GM12873 (cell line): ENCODE results near the gene GCGR.

Source experiments
- TF ChIP-seq, protein P1 (sequence below): IDR thresholded peaks from 2 replicates; pipeline ENCODE4 v1.5.1; 2012; ENCODE audit warnings: low read depth, mild to moderate bottlenecking, moderate library complexity, low read length, control low read depth; ENCODE audit not compliant: insufficient read depth; ENCODE audit errors: missing control alignments

Gene GCGR

DNA sequence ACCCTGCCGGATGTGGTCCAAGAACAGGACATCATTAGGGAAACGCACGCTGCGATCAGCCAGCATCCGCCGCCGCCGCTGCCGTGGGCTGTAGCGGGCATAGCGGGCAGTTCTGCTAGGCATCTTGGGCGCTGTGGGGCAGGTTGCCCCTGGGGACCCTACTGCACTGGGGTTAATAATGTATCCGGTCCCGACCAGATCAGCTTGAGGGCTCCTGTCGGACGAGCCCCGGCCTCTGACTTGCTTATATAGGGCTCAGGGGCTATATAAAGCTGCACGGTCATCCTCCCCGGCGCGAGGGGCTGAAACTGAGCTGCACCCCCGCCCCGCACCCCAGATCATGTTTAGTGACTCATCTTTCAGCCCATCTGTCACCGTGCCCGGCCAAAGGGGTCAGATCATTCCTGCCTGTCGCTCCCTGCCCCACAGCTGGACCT, 30.9 kb downstream of the GCGR start, which contains the start of gene PPP1R27:
TSS of gene PPP1R27 (minus strand) at position 220 of the 437 bp plus-strand sequence. CDS start at position 123, 97 bp downstream.
- TF ChIP-seq, protein P1, sequence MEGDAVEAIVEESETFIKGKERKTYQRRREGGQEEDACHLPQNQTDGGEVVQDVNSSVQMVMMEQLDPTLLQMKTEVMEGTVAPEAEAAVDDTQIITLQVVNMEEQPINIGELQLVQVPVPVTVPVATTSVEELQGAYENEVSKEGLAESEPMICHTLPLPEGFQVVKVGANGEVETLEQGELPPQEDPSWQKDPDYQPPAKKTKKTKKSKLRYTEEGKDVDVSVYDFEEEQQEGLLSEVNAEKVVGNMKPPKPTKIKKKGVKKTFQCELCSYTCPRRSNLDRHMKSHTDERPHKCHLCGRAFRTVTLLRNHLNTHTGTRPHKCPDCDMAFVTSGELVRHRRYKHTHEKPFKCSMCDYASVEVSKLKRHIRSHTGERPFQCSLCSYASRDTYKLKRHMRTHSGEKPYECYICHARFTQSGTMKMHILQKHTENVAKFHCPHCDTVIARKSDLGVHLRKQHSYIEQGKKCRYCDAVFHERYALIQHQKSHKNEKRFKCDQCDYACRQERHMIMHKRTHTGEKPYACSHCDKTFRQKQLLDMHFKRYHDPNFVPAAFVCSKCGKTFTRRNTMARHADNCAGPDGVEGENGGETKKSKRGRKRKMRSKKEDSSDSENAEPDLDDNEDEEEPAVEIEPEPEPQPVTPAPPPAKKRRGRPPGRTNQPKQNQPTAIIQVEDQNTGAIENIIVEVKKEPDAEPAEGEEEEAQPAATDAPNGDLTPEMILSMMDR, result no peak

DNA sequence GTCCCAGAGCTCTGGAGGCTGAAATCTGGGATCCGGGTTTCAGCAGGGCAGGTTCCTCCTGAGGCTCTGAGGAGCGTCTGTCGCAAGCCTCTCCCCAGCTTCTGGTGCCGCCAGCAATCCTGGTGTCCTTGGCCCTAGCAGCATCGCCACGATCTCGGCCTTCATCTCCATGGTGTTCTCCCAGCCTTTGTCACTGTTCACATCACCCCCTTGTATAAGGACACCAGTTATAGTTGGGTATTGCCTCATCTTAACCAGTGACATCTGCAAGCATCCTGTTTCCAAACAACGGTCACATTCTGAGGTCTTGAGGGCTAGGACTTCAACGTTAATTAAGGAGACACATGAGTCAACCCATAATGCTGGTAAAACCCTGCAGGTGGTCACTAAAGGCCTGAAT, 33.7 kb downstream of the GCGR start:
- TF ChIP-seq, protein P1, result no peak

DNA sequence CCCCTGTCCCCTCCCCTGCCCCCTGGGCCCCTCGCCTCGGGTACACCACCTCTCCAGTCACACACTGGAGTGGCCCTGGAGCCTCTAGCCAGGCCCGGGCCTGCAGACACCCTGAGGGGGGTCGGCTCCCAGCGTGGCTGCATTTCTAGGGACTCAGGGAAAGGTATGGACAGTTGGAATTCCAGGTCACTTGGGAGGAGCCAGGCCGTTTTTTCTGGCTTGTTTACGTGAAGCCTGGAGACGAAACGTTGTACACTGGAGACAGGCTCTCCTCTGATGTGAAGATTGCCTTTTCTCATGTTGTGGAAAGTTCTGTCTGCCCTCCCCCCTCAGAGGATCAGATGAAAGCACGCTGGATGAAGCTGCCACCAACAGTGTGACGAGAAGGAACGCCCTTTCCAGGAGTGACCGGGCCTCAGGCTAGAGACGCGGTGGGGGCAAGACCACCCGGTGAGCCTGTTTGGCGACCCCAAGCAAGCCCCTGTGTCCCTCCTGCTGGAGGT, 34.9 kb downstream of the GCGR start:
- TF ChIP-seq, protein P1, result no peak

DNA sequence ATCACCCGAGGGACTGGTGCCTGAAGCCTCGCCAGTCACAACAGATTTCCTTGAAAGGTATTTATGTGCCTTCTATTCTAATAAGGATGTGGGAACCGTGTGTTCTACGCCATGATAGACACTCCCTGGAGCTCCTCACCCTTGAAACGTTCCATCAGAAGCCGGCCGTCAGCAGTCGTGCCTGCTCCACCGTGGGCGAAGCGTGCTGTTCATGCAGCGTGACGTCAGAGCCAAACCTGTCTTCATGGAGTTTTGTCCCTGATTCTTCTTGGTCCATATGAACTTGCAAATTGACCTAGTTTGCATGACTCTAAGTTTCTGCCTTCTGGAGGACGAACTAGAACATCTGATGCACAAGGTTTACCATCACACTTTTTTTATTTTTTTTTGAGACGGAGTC, 35.4 kb downstream of the GCGR start:
- TF ChIP-seq, protein P1, result no peak

DNA sequence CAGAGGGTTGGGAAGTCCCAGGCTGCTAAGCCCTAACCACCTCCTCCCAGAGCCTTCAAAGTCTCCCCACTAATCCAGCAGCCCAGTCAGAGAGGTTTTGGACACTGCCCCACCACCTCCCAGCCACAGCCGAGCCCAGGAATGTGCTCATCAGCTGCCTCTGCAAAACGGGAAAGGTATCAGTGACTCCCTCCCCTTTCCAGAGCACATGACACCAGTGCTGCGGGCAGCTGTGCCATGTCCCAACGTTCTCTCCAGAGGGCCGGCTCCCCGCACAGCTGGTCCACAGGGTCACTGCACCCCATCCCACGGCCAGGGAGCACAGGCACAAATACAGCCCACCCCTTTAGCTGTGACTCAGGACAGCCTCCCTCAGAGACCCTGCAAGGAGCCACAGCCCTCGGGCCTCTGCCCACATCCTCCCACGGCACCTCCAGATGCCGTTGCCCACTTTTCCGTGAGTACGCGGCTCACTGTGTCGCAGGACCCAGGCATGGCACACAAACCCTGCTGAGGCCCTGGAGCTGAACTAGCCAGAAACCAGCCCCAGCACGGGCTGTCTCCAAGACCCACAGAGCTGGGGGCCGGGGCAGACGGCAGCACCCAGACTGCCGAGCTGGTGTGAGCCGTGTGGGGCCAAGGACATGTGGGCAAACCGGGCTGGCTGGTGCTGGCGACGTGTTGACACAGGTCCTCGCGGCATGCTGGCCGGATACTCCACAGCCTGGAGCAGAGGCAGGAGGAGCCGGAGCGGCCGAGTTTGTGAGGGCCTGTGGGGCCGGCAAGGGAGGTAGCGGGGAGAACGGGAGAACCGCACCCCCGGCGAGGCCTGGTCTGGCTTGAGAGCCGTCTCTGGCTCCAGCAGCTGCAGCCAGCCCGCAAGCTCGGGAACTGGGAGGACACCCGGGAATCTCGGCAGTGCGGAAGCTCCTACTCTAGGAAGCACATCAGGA, 37.2 kb downstream of the GCGR start:
- TF ChIP-seq, protein P1, result no peak

DNA sequence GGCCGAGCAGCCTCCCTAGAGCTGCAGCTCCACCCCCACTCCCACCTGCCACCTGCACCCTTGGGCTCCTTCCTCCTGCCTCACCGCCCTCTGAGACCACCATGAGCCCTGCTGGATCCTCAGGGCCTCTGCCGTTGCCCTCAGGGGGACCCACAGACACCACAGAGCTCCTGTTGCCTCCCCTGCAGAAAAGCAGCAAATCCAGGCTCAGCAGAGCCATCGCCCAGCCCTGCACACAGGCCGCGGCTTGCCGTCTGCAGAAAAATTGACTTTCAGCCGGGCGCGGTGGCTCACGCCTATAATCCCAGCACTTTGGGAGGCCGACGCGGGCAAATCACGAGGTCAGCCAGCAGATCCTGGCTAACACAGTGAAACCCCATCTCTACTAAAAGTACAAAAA, 37.9 kb downstream of the GCGR start:
- TF ChIP-seq, protein P1, result no peak

DNA sequence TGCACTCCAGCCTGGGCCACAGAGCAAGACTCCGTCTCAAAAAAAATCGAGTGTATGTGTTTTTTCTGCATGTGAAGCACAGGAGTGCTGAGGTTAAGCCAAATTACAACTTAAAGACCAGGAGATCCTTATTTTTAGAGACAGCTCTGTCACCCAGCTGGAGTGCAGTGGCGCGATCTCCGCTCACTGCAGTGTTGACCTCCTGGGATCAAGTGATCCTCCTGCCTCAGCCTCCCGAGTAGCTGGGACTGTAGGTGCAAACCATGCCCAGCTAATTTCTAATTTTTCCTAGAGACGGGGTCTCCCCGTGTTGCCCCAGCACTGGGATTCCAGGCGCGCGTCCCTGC, 38.4 kb downstream of the GCGR start:
- TF ChIP-seq, protein P1, result no peak
